K562 (cell line): ENCODE results near the gene PRR15L. TPM values are rescaled to one million over a fixed set of nuclear protein-coding genes. Genes with fewer than 3 reads are reported as not detected.

ENCODE experiments used
- CREBBP ChIP-seq: IDR thresholded peaks from one replicate; pipeline ENCODE4 v1.6.1; 2012; ENCODE audit warnings: low read depth, mild to moderate bottlenecking, control low read depth, inconsistent platforms, low read length
- CUX1 ChIP-seq: fragments of 200-800 bp; sonication (Bioruptor generic); IDR thresholded peaks from 2 replicates; pipeline ENCODE4 v1.6.1; 2016; ENCODE audit warnings: missing genetic modification characterization, missing compliant biosample characterization
- DPF2 ChIP-seq: fragments of 450-650 bp; IDR thresholded peaks from 2 replicates; pipeline ENCODE4 v1.6.1; 2016
- FOXJ2 ChIP-seq: fragments of 200-800 bp; sonication (Bioruptor generic); IDR thresholded peaks from 2 replicates; pipeline ENCODE4 v1.6.1; 2016; ENCODE audit warnings: missing genetic modification characterization, missing compliant biosample characterization
- GATAD2B ChIP-seq: fragments of 450-650 bp; IDR thresholded peaks from 2 replicates; pipeline ENCODE4 v1.6.1; 2017; ENCODE audit warnings: mild to moderate bottlenecking, borderline replicate concordance
- HCFC1 ChIP-seq: IDR thresholded peaks from 2 replicates; pipeline ENCODE4 v1.6.1; 2012; ENCODE audit warnings: low read depth, low read length, improper control_type of control experiment
- HNRNPK ChIP-seq: fragments of 200-400 bp; formaldehyde crosslinking; IDR thresholded peaks from one replicate; pipeline ENCODE4 v1.6.1; 2018; ENCODE audit warnings: mild to moderate bottlenecking, low read depth, low read length; ENCODE audit not compliant: poor library complexity, severe bottlenecking
- ILF3 ChIP-seq: fragments of 450-650 bp; IDR thresholded peaks from 2 replicates; pipeline ENCODE4 v1.6.1; 2018; ENCODE audit warnings: antibody characterized with exemption, mild to moderate bottlenecking, moderate library complexity, borderline replicate concordance
- MED1 ChIP-seq: sonication (generic); formaldehyde crosslinking; IDR thresholded peaks from 2 replicates; pipeline ENCODE4 v1.8.1; 2023; ENCODE audit warnings: missing genetic modification reagents, borderline replicate concordance
- POLR2A ChIP-seq: fragments of 450-650 bp; conservative IDR thresholded peaks from 2 replicates; pipeline ENCODE4 v1.6.1; 2016
- POLR2G ChIP-seq: fragments of 200-400 bp; formaldehyde crosslinking; IDR thresholded peaks from 2 replicates; pipeline ENCODE4 v1.6.1; 2017; ENCODE audit warnings: low read depth, mild to moderate bottlenecking, antibody characterized with exemption, low read length, moderate library complexity
- POU5F1 ChIP-seq: fragments of 150-350 bp; IDR thresholded peaks from 2 replicates; pipeline ENCODE4 v1.6.1; 2014; ENCODE audit warnings: borderline replicate concordance, low read length, low read depth, mild to moderate bottlenecking; ENCODE audit not compliant: partially characterized antibody
- SIRT6 ChIP-seq: IDR thresholded peaks from one replicate; pipeline ENCODE4 v1.6.1; 2012; ENCODE audit warnings: low read depth, mild to moderate bottlenecking, control low read depth, inconsistent platforms, low read length, moderate library complexity
- SOX6 ChIP-seq: fragments of 450-650 bp; IDR thresholded peaks from 2 replicates; pipeline ENCODE4 v1.6.1; 2014; ENCODE audit warnings: mild to moderate bottlenecking
- ZBTB7A ChIP-seq: IDR thresholded peaks from 2 replicates; pipeline ENCODE4 v1.6.1; 2011; ENCODE audit warnings: low read depth, mild to moderate bottlenecking, low read length, moderate library complexity, borderline replicate concordance; ENCODE audit not compliant: control insufficient read depth
- ZFP30 ChIP-seq: fragments of 250-450 bp; sonication (Bioruptor Pico); IDR thresholded peaks from 2 replicates; pipeline ENCODE4 v1.8.0; 2022; ENCODE audit warnings: moderate library complexity, mild to moderate bottlenecking, inconsistent platforms, borderline replicate concordance
- ZKSCAN8 ChIP-seq: fragments of 200-800 bp; sonication (Bioruptor generic); IDR thresholded peaks from 2 replicates; pipeline ENCODE4 v1.6.1; 2016; ENCODE audit warnings: missing genetic modification characterization, missing compliant biosample characterization
- ZNF124 ChIP-seq: sonication (generic); formaldehyde crosslinking; IDR thresholded peaks from 2 replicates; pipeline ENCODE4 v1.8.1; 2022; ENCODE audit warnings: missing genetic modification reagents
- ZNF3 ChIP-seq: fragments of 250-450 bp; sonication (Bioruptor Pico); IDR thresholded peaks from 2 replicates; pipeline ENCODE4 v1.5.0; 2021; ENCODE audit warnings: mild to moderate bottlenecking, moderate library complexity
- ZNF644 ChIP-seq: fragments of 200-800 bp; sonication (Bioruptor generic); IDR thresholded peaks from 2 replicates; pipeline ENCODE4 v1.6.1; 2016; ENCODE audit warnings: low read depth, missing genetic modification characterization, missing compliant biosample characterization
- ZNF699 ChIP-seq: fragments of 250-450 bp; sonication (Bioruptor Pico); IDR thresholded peaks from 2 replicates; pipeline ENCODE4 v1.8.0; 2021; ENCODE audit warnings: mild to moderate bottlenecking, moderate library complexity; ENCODE audit not compliant: insufficient replicate concordance
- polyA plus RNA-seq, 8 experiments: library from polyadenylated mRNA; depleted of rRNA in 4 of 8; stranded (reverse) in 5 of 8; unstranded in 3 of 8; fragments of >200 nt; fragmentation: Nextera tagmentation in 2 of 8; fragmentation: Illumina TruSeq in 1 of 8; extraction: Ambion mirVana in 2 of 8; extraction: Trizol in 1 of 8; gene quantifications; 2 replicates each; pipeline versions ENCODE4 v1.2.1 to v1.2.3, GENCODE V29; 2011 to 2014; ENCODE audit warnings: inconsistent platforms in 1 of 8, missing spikeins in 1 of 8
- total RNA-seq, 7 experiments: library from RNA; depleted of rRNA in 6 of 7; stranded (reverse); fragments of >200 nt in 6 of 7; fragmentation: Illumina TruSeq in 2 of 7; extraction: Trizol in 2 of 7; gene quantifications; 2 replicates each; pipeline versions ENCODE4 v1.2.1 to v1.2.3, GENCODE V29; 2011 to 2021; ENCODE audit warnings: low replicate concordance in 1 of 7
- TF ChIP-seq, protein P1 (sequence below): fragments of 450-650 bp; IDR thresholded peaks from 2 replicates; pipeline ENCODE4 v1.6.1; 2016; ENCODE audit warnings: missing biosample characterization, missing genetic modification characterization

Gene PRR15L
- total and polyA plus RNA-seq, 9 of the 15 experiments (the other 6 are each of a cell fraction or from before 2014, with no cell fraction given), result 0.03 TPM; not detected in 8

DNA sequence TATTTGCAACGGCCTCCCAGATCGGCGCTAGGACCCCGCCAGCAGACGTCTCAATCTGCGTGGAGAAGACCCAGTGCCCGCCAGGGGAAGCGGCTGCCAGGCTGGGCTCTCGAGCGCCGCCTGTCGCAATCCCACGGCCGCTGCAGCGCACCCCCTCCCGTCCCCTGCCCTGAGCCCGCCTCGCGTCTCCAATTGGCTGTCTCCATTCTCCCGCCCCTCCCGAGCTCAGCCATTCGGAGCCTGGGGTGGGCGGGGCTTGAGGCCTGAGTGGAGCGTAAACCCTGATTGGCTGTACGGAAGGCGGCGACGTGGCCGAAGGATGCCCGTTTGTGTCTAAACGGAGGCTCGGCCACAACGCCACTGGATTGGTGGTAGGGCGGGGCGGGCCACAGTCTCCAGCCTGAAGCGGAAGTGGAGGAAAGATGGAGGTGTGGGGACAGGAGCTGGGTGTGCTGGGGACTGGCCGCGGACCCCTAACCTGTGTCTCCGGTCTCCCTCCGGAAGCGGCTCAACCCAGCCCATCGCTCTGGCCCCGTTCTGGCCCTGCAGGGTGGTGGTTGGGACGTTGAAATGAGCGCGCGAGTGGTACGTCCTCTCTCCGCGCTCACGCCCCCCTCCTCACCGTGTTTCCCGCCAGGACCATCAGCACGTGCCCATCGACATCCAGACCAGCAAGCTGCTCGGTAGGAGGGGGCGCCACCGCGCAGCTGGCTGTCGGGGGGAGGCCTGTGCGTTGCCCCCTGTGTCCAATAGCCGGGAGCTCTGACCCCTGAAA lies 13.2 kb upstream of the PRR15L start, which contains the start of gene CDK5RAP3 (continued):
- TF ChIP-seq ZKSCAN8 (CRISPR knock-in tag) (no peak), POLR2A (peak; percentile 93), DPF2 (peak; percentile 31; the same call in 1 of the 2 replicates), ZNF3 (CRISPR knock-in tag) (no peak), ILF3 (no peak), HNRNPK (no peak), POLR2G (peak; percentile 97), HCFC1 (peak; percentile 21), MED1 (no peak), ZNF644 (tag) (no peak), SIRT6 (no peak), SOX6 (no peak; the same call in 1 of the 2 replicates), POU5F1 (no peak), ZBTB7A (peak; percentile 82), FOXJ2 (tag) (no peak), GATAD2B (no peak), ZNF124 (CRISPR knock-in tag) (no peak; the same call in 1 of the 2 replicates), ZFP30 (CRISPR knock-in tag) (no peak), ZNF699 (CRISPR knock-in tag) (no peak), CREBBP (no peak), CUX1 (CRISPR knock-in tag) (no peak)
- TF ChIP-seq, protein P1, sequence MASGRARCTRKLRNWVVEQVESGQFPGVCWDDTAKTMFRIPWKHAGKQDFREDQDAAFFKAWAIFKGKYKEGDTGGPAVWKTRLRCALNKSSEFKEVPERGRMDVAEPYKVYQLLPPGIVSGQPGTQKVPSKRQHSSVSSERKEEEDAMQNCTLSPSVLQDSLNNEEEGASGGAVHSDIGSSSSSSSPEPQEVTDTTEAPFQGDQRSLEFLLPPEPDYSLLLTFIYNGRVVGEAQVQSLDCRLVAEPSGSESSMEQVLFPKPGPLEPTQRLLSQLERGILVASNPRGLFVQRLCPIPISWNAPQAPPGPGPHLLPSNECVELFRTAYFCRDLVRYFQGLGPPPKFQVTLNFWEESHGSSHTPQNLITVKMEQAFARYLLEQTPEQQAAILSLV, result no peak
